Osteocyte (in vitro differentiated cells): ENCODE data around the gene MALRD1. TPM values are rescaled to one million over a fixed set of nuclear protein-coding genes. Genes with fewer than 3 reads are reported as not detected.

ENCODE experiments used
- DNase-seq: peaks from one replicate; pipeline ENCODE4 v3.0.0; 2021; ENCODE audit warnings: mixed read lengths; ENCODE audit not compliant: unreplicated experiment; ENCODE audit errors: extremely low spot score
- H3K27ac Mint-ChIP-seq: one replicate; pipeline ENCODE4 v1.8.0; 2021; ENCODE audit warnings: mild to moderate bottlenecking, mixed read lengths; ENCODE audit not compliant: unreplicated experiment
- H3K27me3 Mint-ChIP-seq: one replicate; pipeline ENCODE4 v1.8.0; 2021; ENCODE audit warnings: mixed read lengths; ENCODE audit not compliant: unreplicated experiment
- H3K36me3 Mint-ChIP-seq: one replicate; pipeline ENCODE4 v1.8.0; 2021; ENCODE audit warnings: mixed read lengths; ENCODE audit not compliant: unreplicated experiment
- H3K4me1 Mint-ChIP-seq: one replicate; pipeline ENCODE4 v1.8.0; 2021; ENCODE audit warnings: mixed read lengths; ENCODE audit not compliant: unreplicated experiment
- H3K4me3 Mint-ChIP-seq: one replicate; pipeline ENCODE4 v1.8.0; 2021; ENCODE audit warnings: mild to moderate bottlenecking, moderate library complexity, mixed read lengths; ENCODE audit not compliant: unreplicated experiment
- H3K9me3 Mint-ChIP-seq: one replicate; pipeline ENCODE4 v1.8.0; 2021; ENCODE audit warnings: mixed read lengths; ENCODE audit not compliant: unreplicated experiment
- CTCF ChIP-seq: fragments of 200-600 bp; sonication (generic); IDR thresholded peaks from 2 replicates; pipeline ENCODE4 v1.5.0; 2021; ENCODE audit warnings: antibody characterized with exemption, mild to moderate bottlenecking, moderate library complexity
- total RNA-seq: library from RNA; stranded (reverse); gene quantifications from 2 replicates; pipeline ENCODE4 v1.2.1, GENCODE V29; 2021

The MALRD1 gene
- total RNA-seq, 1 donor from 2014 or later: 0.56 TPM

GRCh38 chr10:19626156-19626555 is 577.6 kb downstream of the MALRD1 start:
- Mint-ChIP-seq H3K9me3 (no peaks in the 10 kb centered on the region), H3K4me3 (no peak overlapping the region), H3K27me3 (no peaks in the 10 kb centered on the region), H3K27ac (no peak overlapping the region), H3K36me3 (no peaks in the 10 kb centered on the region), H3K4me1 (peaks cover 21% of the 10 kb centered on the region)
- DNase-seq: no peak
- no peak for TF ChIP-seq CTCF

GRCh38 chr10:19628767-19629560 is 580.4 kb downstream of the MALRD1 start:
- Mint-ChIP-seq H3K4me1 (peaks cover 21% of the 10 kb centered on the region), H3K36me3 (no peaks in the 10 kb centered on the region), H3K27ac (peak overlapping the region; percentile 83), H3K9me3 (no peaks in the 10 kb centered on the region), H3K27me3 (no peaks in the 10 kb centered on the region), H3K4me3 (no peak overlapping the region)
- TF ChIP-seq CTCF: no peak
- no peak for DNase-seq

GRCh38 chr10:19629567-19629966 is 581.0 kb downstream of the MALRD1 start:
- H3K27me3 Mint-ChIP-seq: no peaks in the 10 kb centered on the region
- H3K4me1 Mint-ChIP-seq: peaks cover 21% of the 10 kb centered on the region
- H3K4me3 Mint-ChIP-seq: no peak overlapping the region
- H3K9me3 Mint-ChIP-seq: no peaks in the 10 kb centered on the region
- DNase-seq: no peak
- TF ChIP-seq CTCF: peak; percentile 42
- no peaks in the 10 kb centered on the region for H3K36me3 Mint-ChIP-seq
- peak overlapping the region; percentile 83 for H3K27ac Mint-ChIP-seq

- no peaks in the 10 kb centered on the region for H3K27me3 Mint-ChIP-seq
- no peak for DNase-seq
- H3K27ac Mint-ChIP-seq: no peak overlapping the region
- H3K4me1 Mint-ChIP-seq: peaks cover 49% of the 10 kb centered on the region
- TF ChIP-seq CTCF: no peak
- H3K4me3 Mint-ChIP-seq: no peak overlapping the region
- no peaks in the 10 kb centered on the region for H3K36me3 Mint-ChIP-seq
- H3K9me3 Mint-ChIP-seq: no peaks in the 10 kb centered on the region
Observed at GRCh38 chr10:19634163-19634562, 585.6 kb downstream of the MALRD1 start.

- no peak for TF ChIP-seq CTCF
- H3K27ac Mint-ChIP-seq: peak overlapping the region; percentile 92
- no peak for DNase-seq
- H3K36me3 Mint-ChIP-seq: no peaks in the 10 kb centered on the region
- H3K4me1 Mint-ChIP-seq: peaks cover 50% of the 10 kb centered on the region
- H3K4me3 Mint-ChIP-seq: peak overlapping the region; percentile 65
- H3K27me3 Mint-ChIP-seq: no peaks in the 10 kb centered on the region
- no peaks in the 10 kb centered on the region for H3K9me3 Mint-ChIP-seq
Observed at GRCh38 chr10:19638182-19638895, 589.7 kb downstream of the MALRD1 start.
